ENCODE measurements around the gene FAM228A.

The FAM228A gene

GRCh38 chr2:24206242-24206641, 31.4 kb downstream of the FAM228A start:
- DNase-seq (ENCODE audit: low read depth): no peak
- in situ Hi-C loops (cut with HindIII; ENCODE audit: low sequenced_read_pairs): no loop called here
- H3K4me3 ChIP-seq (ENCODE audit: low read depth, low read length): no peak overlapping the region
- TF ChIP-seq CTCF (IDR thresholded peaks at IDR 0.05; ENCODE audit: low read depth, low read length, missing control alignments): no peak

- no peak for DNase-seq (ENCODE audit: low read depth)
- no peak overlapping the region for H3K4me3 ChIP-seq (ENCODE audit: low read depth, low read length)
- no peak for TF ChIP-seq CTCF (IDR thresholded peaks at IDR 0.05; ENCODE audit: low read depth, low read length, missing control alignments)
- in situ Hi-C loops (cut with HindIII; ENCODE audit: low sequenced_read_pairs): no loop called here
Observed at GRCh38 chr2:24206714-24207113, 31.9 kb downstream of the FAM228A start.

GRCh38 chr2:24207359-24207758, 32.5 kb downstream of the FAM228A start:
- no peak overlapping the region for H3K4me3 ChIP-seq (ENCODE audit: low read depth, low read length)
- in situ Hi-C loops (cut with HindIII; ENCODE audit: low sequenced_read_pairs): no loop called here
- no peak for TF ChIP-seq CTCF (IDR thresholded peaks at IDR 0.05; ENCODE audit: low read depth, low read length, missing control alignments)
- DNase-seq (ENCODE audit: low read depth): no peak

- DNase-seq (ENCODE audit: low read depth): no peak
- H3K4me3 ChIP-seq (ENCODE audit: low read depth, low read length): no peak overlapping the region
- in situ Hi-C loops (cut with HindIII; ENCODE audit: low sequenced_read_pairs): no loop called here
- no peak for TF ChIP-seq CTCF (IDR thresholded peaks at IDR 0.05; ENCODE audit: low read depth, low read length, missing control alignments)
Observed at GRCh38 chr2:24208490-24208889, 33.6 kb downstream of the FAM228A start.

- no peak for DNase-seq (ENCODE audit: low read depth)
- H3K4me3 ChIP-seq (ENCODE audit: low read depth, low read length): no peak overlapping the region
- in situ Hi-C loops (cut with HindIII; ENCODE audit: low sequenced_read_pairs): no loop called here
- TF ChIP-seq CTCF (IDR thresholded peaks at IDR 0.05; ENCODE audit: low read depth, low read length, missing control alignments): no peak
Observed at GRCh38 chr2:24209389-24210105, 34.7 kb downstream of the FAM228A start.

- in situ Hi-C loops (cut with HindIII; ENCODE audit: low sequenced_read_pairs): no loop called here
- TF ChIP-seq CTCF (IDR thresholded peaks at IDR 0.05; ENCODE audit: low read depth, low read length, missing control alignments): no peak
Observed at GRCh38 chr2:24210106-24210455, 35.2 kb downstream of the FAM228A start.

More at GRCh38 chr2:24210106-24210455, 35.2 kb downstream of the FAM228A start:
- DNase-seq (ENCODE audit: low read depth): no peak
- no peak overlapping the region for H3K4me3 ChIP-seq (ENCODE audit: low read depth, low read length)

All from astrocyte of the cerebellum (primary cell).